Activated CD8-positive, alpha-beta memory T cell treated with anti-CD3 and anti-CD28 coated beads, Interleukin-2, amount 50 U/mL, for 24 hours (primary cell): ENCODE measurements around the gene CLDN22.

Experiments used
- DNase-seq: peaks from one replicate; pipeline ENCODE4 v3.0.0-alpha.2; 2020; ENCODE audit errors: extremely low read depth

CLDN22 gene

GRCh38 chr4:183276106-183276505, 44.0 kb downstream of the CLDN22 start:
- no peak for DNase-seq

GRCh38 chr4:183272384-183272783, 47.7 kb downstream of the CLDN22 start:
- no peak for DNase-seq

GRCh38 chr4:183268556-183268955, 51.5 kb downstream of the CLDN22 start:
- no peak for DNase-seq
